ENCODE measurements around the gene SNTG2.
"Not testable (repeated sequence)": the region's sequence is repeated elsewhere in the genome, so short reads cannot be mapped to it uniquely, and the experiment has no call there.

SNTG2 gene

GRCh38 chr2:1104364-1104763, 153.7 kb downstream of the SNTG2 start:
- DNase-seq = no peak

GRCh38 chr2:1106344-1106743, 155.7 kb downstream of the SNTG2 start:
- DNase-seq = not testable (repeated sequence)

- no peak for DNase-seq
These were observed 165.3 kb downstream of the SNTG2 start for GRCh38 chr2:1115843-1116539.

- no peak for DNase-seq
These were observed 166.9 kb downstream of the SNTG2 start for GRCh38 chr2:1117569-1117968.

GRCh38 chr2:1125217-1125616, 174.6 kb downstream of the SNTG2 start:
- no peak for DNase-seq

GRCh38 chr2:1125633-1126370, 175.2 kb downstream of the SNTG2 start:
- no peak for DNase-seq

GRCh38 chr2:1129982-1130381, 179.3 kb downstream of the SNTG2 start:
- DNase-seq = no peak

GRCh38 chr2:1130922-1131321, 180.3 kb downstream of the SNTG2 start:
- DNase-seq = no peak

DNA sequence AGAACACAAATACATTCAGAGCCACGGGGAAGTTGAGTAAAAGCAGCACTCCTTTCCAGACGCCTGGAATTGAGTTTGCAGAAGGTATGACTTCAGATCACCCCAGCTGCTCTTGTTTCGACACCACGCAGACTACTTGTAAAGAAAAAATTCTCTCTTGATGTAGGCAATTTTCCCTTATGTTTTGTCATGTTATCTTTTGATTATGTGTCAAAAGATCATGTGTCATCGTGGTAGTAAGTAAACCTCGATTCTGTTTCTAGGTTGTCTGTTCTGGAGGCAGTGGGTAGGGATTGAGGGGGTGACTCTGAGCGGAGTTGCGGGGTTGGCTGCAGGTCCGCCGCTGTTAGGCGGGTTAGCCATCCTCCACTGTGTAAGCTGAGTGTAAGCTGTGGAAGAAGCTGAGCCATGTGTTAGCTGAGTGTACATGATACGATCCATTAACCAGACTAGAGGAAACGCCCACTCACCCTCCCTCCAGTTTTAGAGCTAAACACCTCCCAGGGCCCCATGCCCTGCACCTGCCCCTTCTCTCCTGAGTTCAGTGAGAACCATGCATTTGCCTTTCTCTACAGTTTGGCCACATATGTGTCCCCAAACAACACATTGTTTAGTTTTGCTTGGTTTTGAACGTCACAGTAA, 181.8 kb downstream of the SNTG2 start:
- DNase-seq = no peak

DNA sequence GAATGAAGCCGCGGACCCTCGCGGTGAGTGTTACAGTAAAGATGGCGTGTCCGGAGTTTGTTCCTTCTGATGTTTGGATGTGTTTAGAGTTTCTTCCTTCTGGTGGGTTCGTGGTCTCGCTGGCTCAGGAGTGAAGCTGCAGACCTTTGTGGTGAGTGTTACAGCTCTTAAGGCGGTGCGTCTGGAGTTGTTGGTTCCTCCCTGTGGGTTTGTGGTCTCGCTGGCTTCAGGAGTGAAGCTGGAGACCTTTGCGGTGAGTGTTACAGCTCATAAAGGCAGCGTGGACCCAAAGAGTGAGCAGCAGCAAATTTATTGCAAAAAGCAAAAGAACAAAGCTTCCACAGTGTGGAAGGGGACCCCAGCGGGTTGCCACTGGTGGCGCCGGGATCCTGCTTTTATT, 183.2 kb downstream of the SNTG2 start:
- DNase-seq = not testable (repeated sequence)

DNA sequence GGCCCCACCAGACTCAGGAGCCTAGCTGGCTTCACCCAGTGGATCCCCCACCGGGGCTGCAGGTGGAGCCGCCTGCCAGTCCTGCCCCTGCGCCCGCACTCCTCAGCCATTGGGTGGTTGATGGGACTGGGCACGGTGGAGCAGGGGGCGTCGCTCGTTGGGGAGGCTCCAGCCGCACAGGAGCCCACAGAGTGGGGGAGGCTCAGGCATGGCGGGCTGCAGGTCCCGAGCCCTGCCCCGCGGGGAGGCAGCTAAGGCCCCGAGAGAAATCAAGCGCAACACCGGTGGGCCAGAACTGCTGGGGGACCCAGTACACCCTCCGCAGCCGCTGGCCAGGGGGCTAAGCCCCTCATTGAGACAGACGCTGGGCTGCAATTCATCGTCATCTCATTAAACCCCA, 184.0 kb downstream of the SNTG2 start:
- no peak for DNase-seq

GRCh38 chr2:1136067-1136466, 185.4 kb downstream of the SNTG2 start:
- DNase-seq = no peak

DNA sequence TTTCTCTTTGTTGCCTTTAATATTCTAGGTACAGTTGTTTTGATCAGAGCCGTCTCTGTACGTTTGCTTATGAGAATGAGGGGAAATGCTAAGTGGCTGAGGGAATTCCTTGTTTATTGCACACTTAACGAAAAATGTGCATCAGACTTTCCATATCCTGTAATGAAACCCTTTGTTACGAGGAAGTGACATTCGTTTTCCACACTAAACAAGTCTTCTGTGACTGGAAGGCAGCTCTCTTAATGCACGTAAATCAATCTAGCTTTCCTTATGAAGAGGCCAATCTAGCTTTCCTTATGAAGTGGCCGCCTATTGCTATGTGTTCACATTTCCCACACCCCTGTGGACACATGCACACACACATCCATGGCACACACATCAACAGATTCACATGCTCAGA, 186.2 kb downstream of the SNTG2 start:
- DNase-seq = no peak

- no peak for DNase-seq
These were observed 186.6 kb downstream of the SNTG2 start for GRCh38 chr2:1137264-1137663.

- DNase-seq = no peak
These were observed 187.3 kb downstream of the SNTG2 start for GRCh38 chr2:1137913-1138391.

DNA sequence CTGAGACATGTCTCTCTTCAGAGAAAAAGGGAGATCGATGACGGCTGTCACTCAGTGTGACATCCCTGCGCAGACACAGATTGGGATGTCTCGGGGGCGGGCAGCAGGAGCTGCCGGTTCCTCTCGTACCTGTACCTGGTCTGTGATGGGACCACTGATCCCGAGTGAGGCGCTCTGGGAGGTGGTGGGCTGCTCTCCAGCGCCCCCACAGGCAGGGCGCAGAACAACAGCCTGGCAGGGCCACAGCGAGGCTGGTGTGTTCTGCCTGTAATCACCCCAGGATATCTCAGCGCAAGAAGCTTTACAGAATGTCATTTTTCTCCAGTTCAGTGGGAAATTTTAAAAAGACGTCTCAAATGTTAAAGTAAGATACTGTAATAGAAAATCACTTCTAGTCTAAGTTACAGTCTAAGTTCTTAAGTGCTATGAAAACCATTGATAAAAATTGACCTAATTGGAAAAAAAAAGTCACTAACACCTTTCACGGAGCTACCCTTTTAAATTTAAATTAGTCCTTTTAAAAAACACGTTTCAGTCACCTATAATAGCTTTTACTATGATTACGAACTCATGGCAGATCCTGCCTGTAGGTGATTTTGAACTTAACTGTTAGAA, 189.8 kb downstream of the SNTG2 start:
- DNase-seq = no peak

- no peak for DNase-seq
These were observed 190.4 kb downstream of the SNTG2 start for GRCh38 chr2:1141079-1141478.

- no peak for DNase-seq
These were observed 192.5 kb downstream of the SNTG2 start for GRCh38 chr2:1143129-1143528.

DNA sequence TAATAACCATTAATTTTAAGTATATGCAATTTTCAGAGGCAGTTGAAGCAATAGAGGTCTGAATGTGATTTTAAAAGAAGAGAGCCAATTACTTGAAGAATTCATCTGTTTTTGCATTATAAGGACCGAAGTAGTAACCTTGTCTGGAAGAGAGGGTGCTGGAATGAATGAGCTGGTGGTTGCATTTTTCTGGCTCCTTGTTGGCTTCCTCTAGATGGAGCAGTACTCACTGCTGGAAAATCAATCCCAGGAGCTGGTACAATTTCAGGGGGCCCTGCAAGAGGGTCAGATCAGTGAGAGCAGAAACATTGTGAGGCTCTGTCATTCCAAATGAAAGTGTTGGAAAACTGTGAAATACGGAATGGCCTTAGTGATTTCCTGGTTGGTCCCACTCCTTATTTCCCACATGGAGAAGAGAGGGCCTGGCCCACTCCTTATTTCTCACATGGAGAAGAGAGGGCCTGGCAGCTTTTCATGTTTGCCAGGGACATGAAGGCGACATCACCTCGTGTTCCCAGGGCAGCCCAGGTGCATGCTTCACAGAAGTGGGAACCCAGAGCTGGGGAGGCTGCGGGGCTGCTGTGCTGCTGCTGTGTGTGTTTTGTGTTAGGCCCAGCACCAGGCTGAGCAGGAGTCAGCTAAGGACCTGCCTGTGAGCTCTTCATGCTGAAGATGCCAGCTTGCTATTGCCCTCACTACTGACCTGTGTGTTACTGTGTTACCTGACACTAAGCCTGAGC, 197.4 kb downstream of the SNTG2 start:
- no peak for DNase-seq

DNA sequence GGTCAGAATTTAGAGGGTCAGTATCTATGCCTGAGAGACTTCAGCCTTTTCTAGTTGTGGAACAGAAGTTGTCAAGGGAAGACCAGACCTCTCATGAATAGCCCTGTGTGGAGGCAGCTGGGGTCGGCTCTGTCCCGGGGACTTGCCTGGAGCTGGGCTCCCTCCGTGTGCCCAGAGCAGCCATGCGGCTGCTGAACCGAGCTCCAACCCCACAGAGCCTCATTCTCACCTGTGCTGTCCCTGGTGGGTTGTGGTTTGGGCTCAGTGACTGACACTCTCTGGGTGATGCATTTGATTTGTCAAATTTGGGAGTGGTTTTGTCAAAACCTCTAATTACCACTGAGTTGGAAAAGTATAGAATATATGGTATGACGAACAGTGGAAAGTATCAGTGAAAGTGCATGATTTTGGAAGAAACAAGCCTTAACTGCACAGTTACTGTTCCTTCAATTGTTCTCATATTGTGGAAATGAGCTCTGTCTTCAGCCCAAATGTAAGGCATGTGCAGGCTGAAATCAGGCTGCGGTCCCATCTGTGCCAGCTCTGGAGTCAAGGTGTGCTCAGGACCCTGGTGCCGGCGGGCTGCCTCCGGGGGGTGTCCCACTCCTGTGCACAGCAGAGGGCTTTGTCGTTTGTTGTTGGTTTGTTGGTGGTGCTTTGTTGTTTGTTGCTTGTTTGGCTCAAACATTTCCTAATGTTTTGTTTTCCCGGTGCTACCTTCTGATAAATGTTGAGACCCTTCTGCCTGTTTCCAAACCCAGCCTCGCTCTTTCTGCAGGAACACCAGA, 200.3 kb downstream of the SNTG2 start:
- DNase-seq = no peak

- no peak for DNase-seq
These were observed 201.7 kb downstream of the SNTG2 start for GRCh38 chr2:1152375-1152774.

- peak; percentile 66 for DNase-seq
These were observed 203.3 kb downstream of the SNTG2 start for GRCh38 chr2:1153920-1154319.
